ENCODE measurements around the gene COX4I1. TPM values are rescaled to one million over a fixed set of nuclear protein-coding genes. Genes with fewer than 3 reads are reported as not detected.

The COX4I1 gene
- total and polyA plus RNA-seq, 2 of the 8 experiments (the other 6 are each of a cell fraction or from before 2014, with no cell fraction given): 507 to 707 TPM

DNA sequence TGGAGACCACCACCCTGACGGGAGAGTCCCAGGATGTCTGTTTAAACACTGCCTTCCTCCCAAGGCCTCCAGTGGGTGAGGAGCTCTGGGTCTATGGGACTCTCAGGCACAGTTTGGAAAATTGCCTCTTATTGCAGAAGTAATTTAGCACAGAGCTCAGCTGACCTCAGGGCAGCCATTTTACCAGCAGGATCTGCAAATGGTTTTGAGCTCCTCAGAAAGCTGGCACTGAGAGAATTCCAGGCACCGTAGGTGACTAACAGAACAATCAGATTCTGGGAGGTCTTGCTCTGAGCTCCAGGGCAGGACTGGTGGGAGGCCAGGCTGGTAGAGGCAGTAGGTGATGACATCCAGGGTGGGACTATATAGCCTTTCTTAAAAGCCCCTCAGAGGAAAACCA, 31.3 kb upstream of the COX4I1 start:
- WGBS, 2 experiments (ENCODE audit: extremely low coverage in 1 of 2, insufficient coverage in 1 of 2, insufficient read length in 1 of 2, insufficient replicate concordance in 2 of 2, low coverage in 1 of 2, low lambda C conversion rate in 2 of 2, missing lambda C conversion rate in 1 of 2): 65% methylated on average over 2 of the region's 2 CpGs; no CpG with 5 or more reads in 1 of the 2 experiments
- Histone ChIP-seq H3K4me1 (replicated peaks in 1 of 4; ENCODE audit: control insufficient read depth in 3 of 4, insufficient read depth in 4 of 4, low read length in 3 of 4) (peaks cover 0 to 20% (median 10%) of the 10 kb centered on the region in 4 experiments; a peak in 5 of 7 replicates), H4K20me1 (replicated peaks in 1 of 2; ENCODE audit: control insufficient read depth in 1 of 2, insufficient read depth in 2 of 2, low read length in 2 of 2) (no peaks in the 10 kb centered on the region), H3K23ac (ENCODE audit: insufficient read length) (no peak overlapping the region), H4K91ac (replicated peaks; ENCODE audit: insufficient read length, low read length) (peak overlapping the region; percentile 57), H3K56ac (replicated peaks; ENCODE audit: insufficient read length, low read depth, low read length) (no peak overlapping the region), H3K79me1 (ENCODE audit: low read depth, low read length) (peaks cover 3% of the 10 kb centered on the region; the same call in 1 of the 2 replicates), H2BK15ac (ENCODE audit: low read length) (peak overlapping the region; percentile 9; the same call in 1 of the 2 replicates), H3K4me3 (ENCODE audit: extremely low read depth in 1 of 4, insufficient read depth in 2 of 4, low read depth in 3 of 4, low read length in 4 of 4) (0 out of 8 replicates have a peak overlapping the region, but pooled peaks of 1 of the 4 experiments have one; percentile 5), H4K5ac (ENCODE audit: insufficient read length, low read depth, low read length) (peak overlapping the region; percentile 86), H2AK5ac (ENCODE audit: low read depth, low read length) (peak overlapping the region; percentile 67; the same call in 1 of the 2 replicates), H2BK5ac (ENCODE audit: low read depth, low read length) (peak overlapping the region; percentile 60; the same call in 1 of the 2 replicates), H2AFZ (ENCODE audit: low read length) (no peak overlapping the region), H3K4ac (replicated peaks; ENCODE audit: insufficient read length, low read depth, low read length) (no peak overlapping the region), H3K23me2 (ENCODE audit: low read depth, low read length) (no peaks in the 10 kb centered on the region), H3K27me3 (replicated peaks in 1 of 4; ENCODE audit: control insufficient read depth in 3 of 4, extremely low read depth in 1 of 4, insufficient read depth in 3 of 4, low read length in 3 of 4) (no peaks in the 10 kb centered on the region; a peak in 1 of 7 replicates), H3K18ac (ENCODE audit: extremely low read depth, low read length) (peak overlapping the region; percentile 51; the same call in 1 of the 2 replicates), H2BK120ac (replicated peaks; ENCODE audit: low read depth, low read length) (peak overlapping the region; percentile 51), H3K79me2 (ENCODE audit: control insufficient read depth in 1 of 2, insufficient read depth in 2 of 2, low read length in 2 of 2) (no peaks in the 10 kb centered on the region), H3K27ac (ENCODE audit: low read depth, low read length) (no peak overlapping the region), H3K4me2 (ENCODE audit: insufficient read depth in 1 of 2, low read depth in 2 of 2, low read length in 2 of 2) (peak overlapping the region; percentile 26; a peak in 3 of 4 replicates), H3K36me3 (ENCODE audit: control insufficient read depth in 2 of 4, insufficient read depth in 4 of 4, low read length in 3 of 4) (no peaks in the 10 kb centered on the region), H3K9me3 (ENCODE audit: insufficient read depth in 2 of 2, low read depth in 1 of 2, low read length in 1 of 2) (no peaks in the 10 kb centered on the region), H3K9ac (replicated peaks in 1 of 4; ENCODE audit: extremely low read depth in 1 of 4, low read depth in 3 of 4, low read length in 3 of 4) (no peak overlapping the region), H4K8ac (ENCODE audit: extremely low read depth, insufficient read depth, low read length) (peak overlapping the region; percentile 76; the same call in 1 of the 2 replicates), H2BK20ac (ENCODE audit: low read length) (peak overlapping the region; percentile 87), H3K14ac (ENCODE audit: insufficient read length) (no peak overlapping the region), H2BK12ac (ENCODE audit: low read depth, low read length) (peak overlapping the region; percentile 1; the same call in 1 of the 2 replicates)
- ChIA-PET CTCF (ENCODE audit: partially characterized antibody) (interaction anchor here (0.9 to 1.9 kb wide), 5 partner anchors 9 to 1375 kb away, joined by 3 to 6 read pairs (median 3); no protein-coding TSS in a partner anchor), POLR2A (ENCODE audit: partially characterized antibody) (interaction anchor here (1.1 to 1.4 kb wide), 5 partner anchors 9 to 34 kb away, joined by 3 to 8 read pairs (median 5); no protein-coding TSS in a partner anchor)
- TF ChIP-seq KDM5A (IDR thresholded peaks at IDR 0.05; ENCODE audit: low read length): no peak
- TF ChIP-seq YY1 (IDR thresholded peaks at IDR 0.05; ENCODE audit: low read depth, low read length): peak; percentile 91
- TF ChIP-seq TEAD4 (IDR thresholded peaks at IDR 0.05; ENCODE audit: low read depth, low read length): peak; percentile 72
- TF ChIP-seq, protein P1, sequence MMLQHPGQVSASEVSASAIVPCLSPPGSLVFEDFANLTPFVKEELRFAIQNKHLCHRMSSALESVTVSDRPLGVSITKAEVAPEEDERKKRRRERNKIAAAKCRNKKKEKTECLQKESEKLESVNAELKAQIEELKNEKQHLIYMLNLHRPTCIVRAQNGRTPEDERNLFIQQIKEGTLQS (IDR thresholded peaks at IDR 0.05; ENCODE audit: insufficient read depth, low read depth, low read length): no peak
- no peak for TF ChIP-seq SP2 (IDR thresholded peaks at IDR 0.05; ENCODE audit: low read length)
- TF ChIP-seq ASH2L (IDR thresholded peaks at IDR 0.05; ENCODE audit: low read length): peak; percentile 26
- FAIRE-seq (no peak), DNase-seq (ENCODE audit: low read depth in 1 of 2, low spot score in 2 of 2) (peak in 1 of 2 experiments; percentile 54)
